K562 (cell line): ENCODE data around the gene USP26.

Experiments used
- E2F6 ChIP-seq, 2 experiments: IDR thresholded peaks; 2 replicates each; pipeline ENCODE4 v1.6.1; 2011; ENCODE audit warnings: borderline replicate concordance in 1 of 2, control low read depth in 1 of 2, low read depth in 1 of 2, low read length in 1 of 2, mild to moderate bottlenecking in 1 of 2, mixed read lengths in 1 of 2, moderate library complexity in 1 of 2; ENCODE audit not compliant: insufficient read depth in 1 of 2, insufficient read length in 1 of 2, poor library complexity in 1 of 2, severe bottlenecking in 1 of 2; ENCODE audit errors: extremely low read depth in 1 of 2
- FOXM1 ChIP-seq, 2 experiments: fragments of 450-650 bp in 1 of 2; sonication (generic) in 1 of 2; formaldehyde crosslinking in 1 of 2; IDR thresholded peaks; 2 replicates each; pipeline versions ENCODE4 v1.6.1 to v1.9.0; 2017 to 2022; ENCODE audit warnings: low read depth in 2 of 2, mild to moderate bottlenecking in 2 of 2, missing genetic modification reagents in 1 of 2, moderate library complexity in 1 of 2
- MAX ChIP-seq: sonication (generic); formaldehyde crosslinking; IDR thresholded peaks from 2 replicates; pipeline ENCODE4 v1.9.0; 2022; ENCODE audit warnings: mild to moderate bottlenecking, missing genetic modification reagents
- MAZ ChIP-seq, 2 experiments: fragments of 450-650 bp in 1 of 2; sonication (generic) in 1 of 2; formaldehyde crosslinking; IDR thresholded peaks in 1 of 2; conservative IDR thresholded peaks in 1 of 2; 2 replicates each; pipeline versions ENCODE4 v1.4.0 to v1.5.0; 2020; ENCODE audit warnings: mild to moderate bottlenecking in 1 of 2, missing genetic modification reagents in 1 of 2
- MITF ChIP-seq: IDR thresholded peaks from 2 replicates; pipeline ENCODE4 v1.6.1; 2014; ENCODE audit warnings: antibody characterized with exemption
- MTA3 ChIP-seq: fragments of 450-650 bp; formaldehyde crosslinking; IDR thresholded peaks from 2 replicates; pipeline ENCODE4 v1.6.1; 2017; ENCODE audit warnings: mild to moderate bottlenecking, borderline replicate concordance
- NKRF ChIP-seq: fragments of 450-650 bp; IDR thresholded peaks from 2 replicates; pipeline ENCODE4 v1.6.1; 2016; ENCODE audit warnings: borderline replicate concordance
- POLR2A ChIP-seq: fragments of 450-650 bp; conservative IDR thresholded peaks from 2 replicates; pipeline ENCODE4 v1.6.1; 2016
- TAF1 ChIP-seq: IDR thresholded peaks from 2 replicates; pipeline ENCODE4 v1.6.1; 2011; ENCODE audit warnings: mild to moderate bottlenecking, low read length, moderate library complexity; ENCODE audit not compliant: insufficient read depth, control insufficient read depth, severe bottlenecking; ENCODE audit errors: extremely low read depth
- TFAM ChIP-seq: fragments of 250-450 bp; sonication (Bioruptor Pico); conservative IDR thresholded peaks from 2 replicates; pipeline ENCODE4 v1.5.0; 2021; ENCODE audit warnings: mild to moderate bottlenecking, moderate library complexity
- ZC3H4 ChIP-seq: sonication (generic); formaldehyde crosslinking; IDR thresholded peaks from 2 replicates; pipeline ENCODE4 v1.9.0; 2021; ENCODE audit warnings: missing genetic modification reagents, borderline replicate concordance
- ZNF592 ChIP-seq: fragments of 450-650 bp; IDR thresholded peaks from 2 replicates; pipeline ENCODE4 v1.6.1; 2017; ENCODE audit warnings: antibody characterized with exemption, mild to moderate bottlenecking

GRCh38 chrX:133120406-133120805, 23.5 kb upstream of the USP26 start:
- TF ChIP-seq TAF1: no peak
- no peak for TF ChIP-seq FOXM1 (IDR thresholded peaks at IDR 0.05; ENCODE audit: low read depth)
- no peak for TF ChIP-seq FOXM1 (CRISPR knock-in tag; IDR thresholded peaks at IDR 0.05; ENCODE audit: low read depth)
- TF ChIP-seq MITF: no peak
- TF ChIP-seq E2F6 (IDR thresholded peaks at IDR 0.05; ENCODE audit: borderline replicate concordance in 1 of 2, extremely low read depth in 1 of 2, insufficient read depth in 1 of 2, insufficient read length in 1 of 2, low read depth in 1 of 2, low read length in 1 of 2, poor library complexity in 1 of 2, severe bottlenecking in 1 of 2): no peak
- no peak for TF ChIP-seq ZNF592
- TF ChIP-seq MAZ (CRISPR knock-in tag; conservative IDR thresholded peaks at IDR 0.05 in 1 of 2, IDR thresholded peaks at IDR 0.05 in 1 of 2): no peak
- no peak for TF ChIP-seq TFAM (CRISPR knock-in tag)
- TF ChIP-seq ZC3H4 (CRISPR knock-in tag): no peak
- no peak for TF ChIP-seq MTA3
- no peak for TF ChIP-seq MAX (CRISPR knock-in tag)
- TF ChIP-seq POLR2A: no peak
- no peak for TF ChIP-seq NKRF
